HepG2 (cell line): Measurements from ENCODE around the gene NUDT2. TPM values are rescaled to one million over a fixed set of nuclear protein-coding genes. Genes with fewer than 3 reads are reported as not detected.

ENCODE experiments used
- ATAC-seq: fragments of 200-7000 bp; cut with Tn5 transposase; 3 replicates; pipeline ENCODE4 v1.9.1; 2020; ENCODE audit warnings: mild to moderate bottlenecking, moderate library complexity
- BruUV-seq: library from RNA; stranded (reverse); fragments of 400-500 nt; replicated peaks from 2 replicates; lab custom pipeline; 2021; lab: Mats Ljungman, UMichigan
- CTCF ChIA-PET: fragments of 300-600 bp; formaldehyde crosslinking; extraction: SDS; loops from one replicate; lab custom pipeline; 2021; ENCODE audit warnings: low total read pairs, inconsistent platforms, low intra/inter-chr PET ratio; lab: Yijun Ruan, JAX
- POLR2A ChIA-PET: fragments of 350-600 bp; sonication (Branson Sonifier 250); formaldehyde crosslinking; loops from one replicate; lab custom pipeline; 2020; ENCODE audit warnings: antibody characterized with exemption, inconsistent platforms; lab: Yijun Ruan, JAX
- DNase-seq: peaks from one replicate; pipeline ENCODE4 v3.0.0-alpha.2; 2015; ENCODE audit warnings: low spot score
- FAIRE-seq: peaks from 3 replicates; lab custom pipeline; 2011; peaks lifted over from hg19 to GRCh38; lab: Jason Lieb, UNC
- H2AFZ ChIP-seq: one replicate; pipeline ENCODE4 v1.6.1; 2011; ENCODE audit warnings: low read length, inconsistent platforms
- H3K27ac ChIP-seq: fragments of 300-600 bp; 3 replicates; pipeline ENCODE4 v1.8.0; 2011; ENCODE audit warnings: mixed run types, mild to moderate bottlenecking, mixed read lengths, low read length, inconsistent platforms; ENCODE audit not compliant: insufficient read depth; ENCODE audit errors: extremely low read length
- H3K27me3 ChIP-seq, 2 experiments: fragments of 200-600 bp in 1 of 2; 2 replicates in 1 of 2; 3 replicates in 1 of 2; pipeline versions ENCODE4 v1.6.0 to v1.8.0; 2011; ENCODE audit warnings: low read length in 2 of 2, mild to moderate bottlenecking in 2 of 2, moderate library complexity in 2 of 2, inconsistent platforms in 1 of 2; ENCODE audit not compliant: insufficient read depth in 2 of 2, control insufficient read depth in 1 of 2
- H3K36me3 ChIP-seq, 2 experiments: fragments of 200-600 bp in 1 of 2; replicated peaks in 1 of 2; 2 replicates in 1 of 2; 3 replicates in 1 of 2; pipeline versions ENCODE4 v1.5.1 to v1.8.0; 2011; ENCODE audit warnings: low read length in 2 of 2, inconsistent platforms in 1 of 2; ENCODE audit not compliant: insufficient read depth in 2 of 2, control insufficient read depth in 1 of 2
- H3K4me1 ChIP-seq: 2 replicates; pipeline ENCODE4 v1.5.1; 2012; ENCODE audit warnings: low read length, inconsistent platforms; ENCODE audit not compliant: insufficient read depth
- H3K4me2 ChIP-seq: 2 replicates; pipeline ENCODE4 v1.6.0; 2011; ENCODE audit warnings: low read depth, low read length, inconsistent platforms
- H3K4me3 ChIP-seq, 3 experiments: fragments of 200-600 bp in 1 of 3; sonication (generic), shearing (Covaris generic) in 1 of 3; replicated peaks in 1 of 3; 2 replicates each; pipeline ENCODE4 v1.5.1; 2011 to 2016; ENCODE audit warnings: low read length in 3 of 3, inconsistent platforms in 2 of 3, low read depth in 2 of 3, mild to moderate bottlenecking in 2 of 3, control low read depth in 1 of 3, mixed read lengths in 1 of 3; ENCODE audit not compliant: insufficient read depth in 1 of 3
- H3K79me2 ChIP-seq: one replicate; pipeline ENCODE4 v1.6.1; 2011; ENCODE audit warnings: low read length, inconsistent platforms; ENCODE audit not compliant: insufficient read depth
- H3K9ac ChIP-seq: 2 replicates; pipeline ENCODE4 v1.6.0; 2011; ENCODE audit warnings: mild to moderate bottlenecking, low read depth, low read length, inconsistent platforms; ENCODE audit not compliant: insufficient read depth
- H3K9me3 ChIP-seq: 2 replicates; pipeline ENCODE4 v1.5.1; 2012; ENCODE audit warnings: mild to moderate bottlenecking, low read length
- H4K20me1 ChIP-seq: 2 replicates; pipeline ENCODE4 v1.6.0; 2011; ENCODE audit warnings: inconsistent platforms, mild to moderate bottlenecking, low read length, moderate library complexity; ENCODE audit not compliant: insufficient read depth
- AGO2 ChIP-seq: fragments of 200-400 bp; formaldehyde crosslinking; optimal IDR thresholded peaks from 2 replicates; pipeline ENCODE3; 2017; ENCODE audit warnings: mild to moderate bottlenecking, low read depth, low read length, moderate library complexity
- NFATC3 ChIP-seq: sonication (generic); formaldehyde crosslinking; IDR thresholded peaks from 2 replicates; pipeline ENCODE4 v1.5.1; 2020; ENCODE audit warnings: mild to moderate bottlenecking, missing genetic modification reagents
- NR2C2 ChIP-seq: sonication (generic); formaldehyde crosslinking; IDR thresholded peaks from 2 replicates; pipeline ENCODE4 v1.4.0; 2020; ENCODE audit warnings: missing genetic modification reagents, mild to moderate bottlenecking, moderate library complexity, borderline replicate concordance
- RXRA ChIP-seq: sonication (generic); formaldehyde crosslinking; IDR thresholded peaks from 2 replicates; pipeline ENCODE4 v1.5.1; 2020; ENCODE audit warnings: missing genetic modification reagents
- ZC3H13 ChIP-seq: sonication (generic); formaldehyde crosslinking; IDR thresholded peaks from 2 replicates; pipeline ENCODE4 v1.8.1; 2023; ENCODE audit warnings: mild to moderate bottlenecking, missing genetic modification reagents, moderate library complexity
- WGBS: methylation state at CpG from one replicate; pipeline ENCODE4 v1.1.6; 2017; ENCODE audit warnings: low lambda C conversion rate; 5-methylcytosine and 5-hydroxymethylcytosine counted together
- in situ Hi-C: cut with HindIII; loops from 2 replicates; pipeline ENCODE4 v1.10.0; 2017; ENCODE audit warnings: low pct_unique_long_range_greater_than_20kb; ENCODE audit not compliant: extremely low pct_ligation_motif_present
- intact Hi-C: fragments of 100-400 bp; cut with micrococcal nuclease; formaldehyde crosslinking; loops from one replicate; pipeline ENCODE4 v1.10.0; 2022; ENCODE audit not compliant: unreplicated experiment
- polyA plus RNA-seq, 8 experiments: library from polyadenylated mRNA; depleted of rRNA in 3 of 8; stranded (reverse) in 7 of 8; unstranded in 1 of 8; fragments of >200 nt; fragmentation: Illumina TruSeq in 4 of 8; extraction: Trizol in 4 of 8; gene quantifications; 2 replicates each; pipeline versions ENCODE4 v1.2.1 to v1.2.3, GENCODE V29; 2011 to 2016; ENCODE audit warnings: low read depth in 4 of 8, missing spikeins in 1 of 8, mixed read lengths in 1 of 8; ENCODE audit not compliant: insufficient read depth in 1 of 8
- total RNA-seq, 5 experiments: library from RNA; depleted of rRNA; stranded (reverse); fragments of >200 nt; fragmentation: Illumina TruSeq; extraction: Trizol; gene quantifications; 2 replicates each; pipeline ENCODE4 v1.2.3, GENCODE V29; 2016; ENCODE audit warnings: low read depth in 1 of 5
- TF ChIP-seq, protein P1 (sequence below): sonication (generic); formaldehyde crosslinking; IDR thresholded peaks from 2 replicates; pipeline ENCODE4 v1.5.0; 2020; ENCODE audit warnings: missing genetic modification reagents

NUDT2 gene
- total and polyA plus RNA-seq, 2 of the 13 experiments (the other 11 are each of a cell fraction or from before 2014, with no cell fraction given) = 19.9 to 24.6 TPM

- FAIRE-seq (no peak), DNase-seq (no peak), ATAC-seq (no peak)
- in situ Hi-C loops (no loop called here), intact Hi-C loops (no loop called here)
- Histone ChIP-seq H3K9ac (no peak overlapping the region), H3K4me1 (peaks cover 31% of the 10 kb centered on the region), H4K20me1 (no peaks in the 10 kb centered on the region), H3K79me2 (peaks cover 22% of the 10 kb centered on the region), H3K27me3 (no peaks in the 10 kb centered on the region; a peak in 1 of 5 replicates), H3K4me3 (no peak overlapping the region), H3K27ac (no peak overlapping the region), H2AFZ (no peak overlapping the region), H3K4me2 (no peak overlapping the region), H3K9me3 (peaks cover 6% of the 10 kb centered on the region; the same call in 1 of the 2 replicates), H3K36me3 (peaks cover 22 to 33% of the 10 kb centered on the region in 2 experiments)
- WGBS = 98% methylated on average over 57 of the region's 60 CpGs
- POLR2A ChIA-PET = interaction anchor here (9.2 kb wide), 1 partner anchor 36 kb away, joined by 162 read pairs; no protein-coding TSS in a partner anchor
- TF ChIP-seq RXRA (CRISPR knock-in tag) (peak; percentile 0; the same call in 1 of the 2 replicates), ZC3H13 (CRISPR knock-in tag) (0 out of 2 replicates have a peak, but pooled peaks have one; percentile 7), NR2C2 (CRISPR knock-in tag) (no peak), AGO2 (peak; percentile 29), NFATC3 (no peak)
- TF ChIP-seq, protein P1, sequence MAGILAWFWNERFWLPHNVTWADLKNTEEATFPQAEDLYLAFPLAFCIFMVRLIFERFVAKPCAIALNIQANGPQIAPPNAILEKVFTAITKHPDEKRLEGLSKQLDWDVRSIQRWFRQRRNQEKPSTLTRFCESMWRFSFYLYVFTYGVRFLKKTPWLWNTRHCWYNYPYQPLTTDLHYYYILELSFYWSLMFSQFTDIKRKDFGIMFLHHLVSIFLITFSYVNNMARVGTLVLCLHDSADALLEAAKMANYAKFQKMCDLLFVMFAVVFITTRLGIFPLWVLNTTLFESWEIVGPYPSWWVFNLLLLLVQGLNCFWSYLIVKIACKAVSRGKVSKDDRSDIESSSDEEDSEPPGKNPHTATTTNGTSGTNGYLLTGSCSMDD (CRISPR knock-in tag) = no peak
- CTCF ChIA-PET = no interaction called here
- BruUV-seq = no TSS peak
Measured at GRCh38 chr9:34371886-34372466, 42.6 kb downstream of the NUDT2 start.
